ENCODE data around the gene KLF9.
"Not testable (repeated sequence)": the region's sequence is repeated elsewhere in the genome, so short reads cannot be mapped to it uniquely, and the experiment has no call there.

The KLF9 gene

GRCh38 chr9:70403618-70404025 lies 10.8 kb downstream of the KLF9 start:
- no peak for DNase-seq (ENCODE audit: low spot score)

DNA sequence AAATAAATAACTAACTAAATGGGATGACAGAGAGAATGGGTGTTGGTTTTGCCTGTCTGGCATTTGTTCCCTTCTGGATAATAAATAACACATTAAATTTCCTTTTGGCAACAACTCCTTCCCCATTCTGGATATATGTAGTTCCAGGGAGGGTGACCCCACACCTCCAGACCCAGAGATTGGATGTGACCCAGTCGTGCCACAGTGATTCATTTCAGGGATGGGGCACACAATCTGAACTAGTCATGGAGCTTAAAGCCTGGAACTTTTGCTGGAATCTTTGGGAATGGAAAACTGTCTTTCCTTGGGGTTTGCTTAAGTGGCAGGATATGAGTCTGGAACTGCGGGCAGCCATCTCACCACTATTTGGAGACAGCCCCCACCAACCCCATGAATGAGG lies 11.3 kb downstream of the KLF9 start:
- DNase-seq (ENCODE audit: low spot score) = no peak

- no peak for DNase-seq (ENCODE audit: low spot score)
Measured at GRCh38 chr9:70402213-70402612, 12.2 kb downstream of the KLF9 start.

DNA sequence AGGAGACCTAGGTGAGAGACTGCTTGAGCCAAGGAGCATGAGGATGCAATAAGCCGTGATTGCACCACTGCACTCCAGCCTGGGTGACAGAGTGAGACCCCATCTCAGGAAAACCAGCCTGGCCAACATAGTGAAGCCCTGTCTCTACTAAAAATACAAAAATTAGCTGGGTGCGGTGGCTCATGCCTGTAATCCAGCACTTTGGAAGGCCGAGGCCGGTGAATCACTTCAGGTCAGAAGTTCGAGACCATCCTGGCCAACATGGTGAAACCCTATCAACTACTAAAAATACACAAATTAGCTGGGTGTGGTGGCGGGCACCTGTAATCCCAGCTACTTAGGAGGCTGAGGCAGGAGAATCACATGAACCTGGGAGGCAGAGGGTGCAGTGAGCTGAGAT lies 13.2 kb downstream of the KLF9 start:
- not testable (repeated sequence) for DNase-seq (ENCODE audit: low spot score)

GRCh38 chr9:70400107-70400892 lies 14.2 kb downstream of the KLF9 start:
- DNase-seq (ENCODE audit: low spot score) = no peak

DNA sequence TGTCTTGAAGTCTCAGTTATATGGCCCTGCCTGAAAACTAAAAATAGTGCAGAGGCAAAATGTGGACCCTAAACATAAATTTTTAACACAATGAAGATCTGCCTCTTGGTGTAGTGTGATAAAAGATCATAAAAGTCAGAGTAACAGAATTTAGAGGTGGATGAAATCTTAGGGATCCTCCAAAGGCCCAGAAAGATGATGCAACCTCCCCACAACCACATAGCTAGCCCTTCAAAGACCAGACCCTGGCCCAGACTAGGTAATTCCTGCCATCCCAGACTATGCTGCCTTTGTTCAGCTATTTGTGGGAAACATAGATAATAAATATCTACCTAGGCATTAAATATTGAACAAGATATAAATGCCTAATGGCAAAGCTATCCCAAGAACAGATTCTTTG lies 15.3 kb downstream of the KLF9 start:
- no peak for DNase-seq (ENCODE audit: low spot score)

DNA sequence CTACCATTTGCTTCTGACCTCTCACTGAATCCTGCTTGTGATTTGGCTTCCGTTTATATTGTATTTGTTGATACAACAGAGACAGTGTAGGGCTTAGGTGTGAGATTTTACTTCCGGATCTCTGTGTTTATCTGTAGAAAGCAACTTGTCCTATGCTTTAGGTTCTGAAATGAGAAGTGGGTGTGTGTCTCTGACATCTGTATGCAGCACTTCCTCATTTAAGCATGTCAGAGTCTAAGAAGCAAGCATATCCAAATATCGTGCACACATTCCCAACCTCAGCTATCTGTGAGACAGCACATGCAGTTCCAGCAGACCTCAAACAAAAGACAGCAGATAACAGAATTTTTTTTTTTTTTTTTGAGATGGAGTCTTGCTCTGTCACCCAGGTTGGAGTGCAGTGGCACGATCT lies 16.3 kb downstream of the KLF9 start:
- DNase-seq (ENCODE audit: low spot score) = no peak

DNA sequence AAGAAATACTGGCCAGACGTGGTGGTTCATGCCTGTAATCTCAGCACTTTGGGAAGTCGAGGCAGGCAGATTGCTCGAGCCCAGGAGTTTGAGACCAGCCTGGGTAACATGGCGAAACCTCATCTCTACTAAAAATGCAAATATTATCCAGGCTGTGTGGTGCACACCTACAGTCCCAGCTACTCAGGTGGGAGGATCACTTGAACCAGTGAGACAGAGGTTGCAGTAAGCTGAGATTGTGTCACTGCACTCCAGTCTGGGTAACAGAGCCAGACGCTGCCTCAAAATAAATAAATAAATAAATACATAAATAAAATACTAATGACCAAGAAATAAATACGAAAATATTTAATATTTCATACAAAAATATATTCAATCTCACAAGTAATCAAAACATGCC lies 18.8 kb downstream of the KLF9 start:
- no peak for DNase-seq (ENCODE audit: low spot score)

DNA sequence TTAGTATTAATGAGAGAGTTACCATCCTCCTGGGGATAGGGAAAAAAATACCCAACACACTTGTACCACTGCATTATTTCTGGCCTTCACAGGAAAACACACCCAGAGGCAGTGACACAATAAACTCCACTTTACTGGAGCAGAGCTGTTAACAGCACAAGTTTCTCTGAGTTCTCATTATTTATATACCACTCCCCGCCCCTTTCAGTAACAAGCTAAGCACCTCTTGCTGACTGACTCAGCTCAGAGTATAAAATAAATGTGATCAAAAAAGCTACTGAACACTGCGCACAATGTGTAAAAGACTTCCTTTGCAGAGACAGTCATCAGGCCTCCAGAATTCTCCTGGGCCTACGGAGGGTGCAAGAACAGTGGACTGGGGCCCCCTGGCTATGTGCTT lies 21.6 kb downstream of the KLF9 start:
- no peak for DNase-seq (ENCODE audit: low spot score)

GRCh38 chr9:70392189-70392588 lies 22.3 kb downstream of the KLF9 start:
- DNase-seq (ENCODE audit: low spot score) = no peak

GRCh38 chr9:70390933-70391341 lies 23.5 kb downstream of the KLF9 start:
- no peak for DNase-seq (ENCODE audit: low spot score)

DNA sequence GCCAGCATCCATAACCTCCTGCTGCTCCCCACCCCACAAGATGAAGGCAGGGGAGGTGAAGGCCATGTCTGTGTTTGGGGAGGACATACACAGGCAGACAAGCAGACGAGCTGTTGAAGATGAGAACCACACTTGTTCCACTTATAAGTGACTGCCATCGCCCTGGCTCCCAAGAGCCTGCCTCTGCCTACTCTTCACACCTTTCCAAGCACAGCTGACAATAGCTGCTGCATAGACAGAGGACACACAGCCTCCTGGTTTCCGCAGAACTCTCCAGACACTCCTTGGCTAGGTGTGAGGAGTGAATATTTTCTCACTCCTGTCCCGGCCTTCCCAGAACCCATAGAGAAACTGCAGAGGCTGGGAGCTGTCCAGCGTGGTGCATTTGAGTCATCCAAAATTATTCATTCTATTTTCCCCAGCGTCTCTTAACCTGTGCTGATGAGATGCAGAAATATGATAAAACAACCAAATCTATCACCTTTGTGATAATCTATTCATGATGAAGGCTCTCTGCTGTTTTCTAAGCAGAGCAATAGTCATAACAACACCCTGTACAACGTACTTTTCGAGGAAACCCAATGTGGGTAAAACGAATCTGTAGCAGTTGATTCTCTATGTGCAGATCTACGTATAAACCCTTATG lies 24.7 kb downstream of the KLF9 start:
- DNase-seq (ENCODE audit: low spot score) = no peak

- DNase-seq (ENCODE audit: low spot score) = no peak
Measured at GRCh38 chr9:70389188-70389587, 25.3 kb downstream of the KLF9 start.

DNA sequence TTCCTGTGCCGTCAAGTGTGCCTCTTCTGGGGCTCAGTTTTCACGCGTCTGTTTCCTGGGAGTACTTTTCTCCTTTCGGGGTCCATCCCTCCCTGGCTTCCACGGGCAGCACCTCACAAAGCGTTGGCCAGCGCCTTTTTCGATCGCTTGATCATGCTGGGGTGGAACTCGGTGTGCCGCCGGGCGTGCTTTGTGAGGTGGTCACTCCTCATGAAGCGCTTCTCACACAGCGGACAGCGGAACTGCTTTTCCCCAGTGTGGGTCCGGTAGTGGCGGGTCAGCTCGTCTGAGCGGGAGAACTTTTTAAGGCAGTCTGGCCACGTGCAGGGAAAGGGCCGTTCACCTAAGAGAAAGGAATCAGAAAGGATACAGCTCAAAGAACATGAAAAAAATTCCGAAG lies 26.8 kb downstream of the KLF9 start:
- no peak for DNase-seq (ENCODE audit: low spot score)

GRCh38 chr9:70385426-70385825 lies 29.0 kb downstream of the KLF9 start:
- no peak for DNase-seq (ENCODE audit: low spot score)

- DNase-seq (ENCODE audit: low spot score) = no peak
Measured at GRCh38 chr9:70382709-70383605, 31.5 kb downstream of the KLF9 start.

GRCh38 chr9:70382046-70382708 lies 32.3 kb downstream of the KLF9 start:
- no peak for DNase-seq (ENCODE audit: low spot score)

GRCh38 chr9:70374962-70375618 lies 39.4 kb downstream of the KLF9 start:
- DNase-seq (ENCODE audit: low spot score) = no peak

GRCh38 chr9:70367305-70367930 lies 47.0 kb downstream of the KLF9 start:
- DNase-seq (ENCODE audit: low spot score) = no peak

- DNase-seq (ENCODE audit: low spot score) = no peak
Measured at GRCh38 chr9:70363760-70364159, 50.7 kb downstream of the KLF9 start.

DNA sequence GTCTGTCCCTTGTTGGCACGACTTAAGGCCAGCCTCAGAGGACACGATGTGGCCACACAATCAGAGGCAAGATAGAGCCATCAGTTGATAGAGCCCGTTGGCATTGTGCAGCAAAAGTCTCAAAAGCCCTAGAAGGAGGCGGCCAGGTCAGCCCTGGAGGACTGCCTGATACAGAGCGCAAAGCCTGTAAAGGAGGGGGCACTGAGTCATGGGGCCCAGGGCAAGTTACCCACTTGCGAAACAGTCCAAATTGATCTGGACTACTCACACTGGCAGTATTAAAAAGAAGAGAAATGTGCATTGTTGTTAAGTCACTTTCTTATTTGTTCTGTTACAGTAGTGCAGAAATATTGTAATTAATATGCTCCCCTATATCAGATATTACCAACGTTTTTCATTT lies 51.5 kb downstream of the KLF9 start:
- no peak for DNase-seq (ENCODE audit: low spot score)
